Measurements from ENCODE around the gene GLRA3.

DNA sequence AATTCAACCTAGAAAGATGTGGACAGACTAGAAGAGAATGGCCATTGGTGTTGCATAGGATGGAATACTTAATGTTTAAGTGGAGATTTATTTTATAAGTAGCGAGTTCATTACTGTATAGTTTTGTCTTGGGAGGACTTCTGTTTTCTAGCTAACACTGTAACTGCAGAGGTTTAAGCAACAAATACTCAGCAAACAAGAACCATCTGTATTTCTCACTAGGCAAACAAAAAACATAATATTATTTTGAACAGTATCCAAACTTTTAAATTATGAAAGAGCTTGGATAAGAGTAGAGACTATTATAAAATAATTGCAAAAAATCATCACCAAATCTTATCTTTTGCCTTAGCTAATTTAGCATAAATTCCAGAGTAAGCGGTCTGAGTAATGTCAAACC, 121.1 kb downstream of the GLRA3 start:
- TF ChIP-seq, protein P1, sequence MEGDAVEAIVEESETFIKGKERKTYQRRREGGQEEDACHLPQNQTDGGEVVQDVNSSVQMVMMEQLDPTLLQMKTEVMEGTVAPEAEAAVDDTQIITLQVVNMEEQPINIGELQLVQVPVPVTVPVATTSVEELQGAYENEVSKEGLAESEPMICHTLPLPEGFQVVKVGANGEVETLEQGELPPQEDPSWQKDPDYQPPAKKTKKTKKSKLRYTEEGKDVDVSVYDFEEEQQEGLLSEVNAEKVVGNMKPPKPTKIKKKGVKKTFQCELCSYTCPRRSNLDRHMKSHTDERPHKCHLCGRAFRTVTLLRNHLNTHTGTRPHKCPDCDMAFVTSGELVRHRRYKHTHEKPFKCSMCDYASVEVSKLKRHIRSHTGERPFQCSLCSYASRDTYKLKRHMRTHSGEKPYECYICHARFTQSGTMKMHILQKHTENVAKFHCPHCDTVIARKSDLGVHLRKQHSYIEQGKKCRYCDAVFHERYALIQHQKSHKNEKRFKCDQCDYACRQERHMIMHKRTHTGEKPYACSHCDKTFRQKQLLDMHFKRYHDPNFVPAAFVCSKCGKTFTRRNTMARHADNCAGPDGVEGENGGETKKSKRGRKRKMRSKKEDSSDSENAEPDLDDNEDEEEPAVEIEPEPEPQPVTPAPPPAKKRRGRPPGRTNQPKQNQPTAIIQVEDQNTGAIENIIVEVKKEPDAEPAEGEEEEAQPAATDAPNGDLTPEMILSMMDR (IDR thresholded peaks at IDR 0.05) = no peak
- TF ChIP-seq POLR2A (IDR thresholded peaks at IDR 0.05) = no peak

Measured in lower leg skin (tissue), 3 donors.